Body of pancreas (tissue), 4 donors: Measurements from ENCODE around the gene TEX35.

ENCODE experiments used
- POLR2A ChIP-seq, 3 donors: fragments of 450-650 bp; IDR thresholded peaks; one replicate each; pipeline ENCODE4 v1.6.1; 2016; ENCODE audit warnings: antibody characterized with exemption in 3 of 3, mild to moderate bottlenecking in 2 of 3
- TF ChIP-seq, protein P1 (sequence below), 7 experiments: fragments of 450-650 bp in 4 of 7; fragments of 200-600 bp in 3 of 7; sonication (generic) in 3 of 7; IDR thresholded peaks; one replicate each; pipeline ENCODE4 v1.5.1; 2016 to 2019; ENCODE audit warnings: antibody characterized with exemption in 7 of 7

DNA sequence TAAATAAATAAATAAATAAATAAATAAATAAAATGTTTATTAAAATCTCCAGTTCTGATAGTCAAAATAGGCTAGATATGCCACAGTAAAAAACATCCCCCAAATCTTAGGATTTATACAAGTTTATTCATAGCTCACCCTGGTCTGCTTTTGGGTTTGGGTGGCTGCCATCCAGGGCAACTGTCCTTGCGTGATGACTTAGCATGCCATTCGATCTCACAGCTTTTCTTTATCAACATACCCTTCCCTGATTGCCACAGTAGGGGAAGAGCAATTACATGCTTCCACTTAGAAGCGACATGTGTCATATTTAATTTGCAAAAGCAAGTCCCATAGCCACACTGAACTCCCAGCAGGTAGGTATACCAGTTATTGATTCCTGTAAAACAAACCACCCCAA is 52.7 kb downstream of the TEX35 start:
- TF ChIP-seq, protein P1, sequence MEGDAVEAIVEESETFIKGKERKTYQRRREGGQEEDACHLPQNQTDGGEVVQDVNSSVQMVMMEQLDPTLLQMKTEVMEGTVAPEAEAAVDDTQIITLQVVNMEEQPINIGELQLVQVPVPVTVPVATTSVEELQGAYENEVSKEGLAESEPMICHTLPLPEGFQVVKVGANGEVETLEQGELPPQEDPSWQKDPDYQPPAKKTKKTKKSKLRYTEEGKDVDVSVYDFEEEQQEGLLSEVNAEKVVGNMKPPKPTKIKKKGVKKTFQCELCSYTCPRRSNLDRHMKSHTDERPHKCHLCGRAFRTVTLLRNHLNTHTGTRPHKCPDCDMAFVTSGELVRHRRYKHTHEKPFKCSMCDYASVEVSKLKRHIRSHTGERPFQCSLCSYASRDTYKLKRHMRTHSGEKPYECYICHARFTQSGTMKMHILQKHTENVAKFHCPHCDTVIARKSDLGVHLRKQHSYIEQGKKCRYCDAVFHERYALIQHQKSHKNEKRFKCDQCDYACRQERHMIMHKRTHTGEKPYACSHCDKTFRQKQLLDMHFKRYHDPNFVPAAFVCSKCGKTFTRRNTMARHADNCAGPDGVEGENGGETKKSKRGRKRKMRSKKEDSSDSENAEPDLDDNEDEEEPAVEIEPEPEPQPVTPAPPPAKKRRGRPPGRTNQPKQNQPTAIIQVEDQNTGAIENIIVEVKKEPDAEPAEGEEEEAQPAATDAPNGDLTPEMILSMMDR (IDR thresholded peaks at IDR 0.05), result no peak
- TF ChIP-seq POLR2A (IDR thresholded peaks at IDR 0.05), result no peak
